Measurements from ENCODE around the gene CD6. TPM values are rescaled to one million over a fixed set of nuclear protein-coding genes. Genes with fewer than 3 reads are reported as not detected.

The CD6 gene
- total and polyA plus RNA-seq, 10 of the 15 experiments (the other 5 are each of a cell fraction or from before 2014, with no cell fraction given), result 0.37 to 17.6 (median 6.2) TPM

DNA sequence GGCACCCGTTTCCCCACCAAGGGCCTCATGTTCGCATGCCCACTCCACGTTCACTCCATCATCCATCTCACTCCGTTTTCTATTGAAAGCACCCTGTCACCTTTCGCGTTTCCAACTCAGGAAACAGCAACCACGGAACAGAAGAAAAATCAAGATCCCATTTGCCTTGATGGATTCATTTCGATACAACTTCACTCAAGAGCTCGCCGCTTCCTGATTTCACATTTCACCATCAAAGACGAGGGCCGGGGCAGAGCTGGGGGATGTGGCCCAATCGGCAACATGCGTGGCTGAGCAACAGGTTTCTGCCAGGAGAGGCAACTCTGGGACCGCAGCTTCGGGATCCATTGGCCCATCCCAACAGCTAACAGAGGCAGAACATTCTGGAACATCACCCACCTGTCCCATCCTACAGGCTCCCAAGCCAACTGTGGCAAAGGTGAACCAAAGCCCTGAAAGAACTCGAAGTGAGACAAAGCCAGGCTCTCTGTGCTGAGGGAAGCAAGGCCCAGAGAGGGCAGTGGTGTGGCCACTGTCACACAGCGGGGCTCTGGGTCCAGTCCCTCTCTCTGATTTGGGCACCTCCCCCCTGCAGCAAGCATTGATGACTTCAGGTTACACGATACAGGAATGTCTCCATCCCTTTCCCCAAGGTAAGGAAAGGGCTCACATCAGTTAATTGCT is 94.6 kb downstream of the CD6 start (continued):
- TF ChIP-seq, protein P1, sequence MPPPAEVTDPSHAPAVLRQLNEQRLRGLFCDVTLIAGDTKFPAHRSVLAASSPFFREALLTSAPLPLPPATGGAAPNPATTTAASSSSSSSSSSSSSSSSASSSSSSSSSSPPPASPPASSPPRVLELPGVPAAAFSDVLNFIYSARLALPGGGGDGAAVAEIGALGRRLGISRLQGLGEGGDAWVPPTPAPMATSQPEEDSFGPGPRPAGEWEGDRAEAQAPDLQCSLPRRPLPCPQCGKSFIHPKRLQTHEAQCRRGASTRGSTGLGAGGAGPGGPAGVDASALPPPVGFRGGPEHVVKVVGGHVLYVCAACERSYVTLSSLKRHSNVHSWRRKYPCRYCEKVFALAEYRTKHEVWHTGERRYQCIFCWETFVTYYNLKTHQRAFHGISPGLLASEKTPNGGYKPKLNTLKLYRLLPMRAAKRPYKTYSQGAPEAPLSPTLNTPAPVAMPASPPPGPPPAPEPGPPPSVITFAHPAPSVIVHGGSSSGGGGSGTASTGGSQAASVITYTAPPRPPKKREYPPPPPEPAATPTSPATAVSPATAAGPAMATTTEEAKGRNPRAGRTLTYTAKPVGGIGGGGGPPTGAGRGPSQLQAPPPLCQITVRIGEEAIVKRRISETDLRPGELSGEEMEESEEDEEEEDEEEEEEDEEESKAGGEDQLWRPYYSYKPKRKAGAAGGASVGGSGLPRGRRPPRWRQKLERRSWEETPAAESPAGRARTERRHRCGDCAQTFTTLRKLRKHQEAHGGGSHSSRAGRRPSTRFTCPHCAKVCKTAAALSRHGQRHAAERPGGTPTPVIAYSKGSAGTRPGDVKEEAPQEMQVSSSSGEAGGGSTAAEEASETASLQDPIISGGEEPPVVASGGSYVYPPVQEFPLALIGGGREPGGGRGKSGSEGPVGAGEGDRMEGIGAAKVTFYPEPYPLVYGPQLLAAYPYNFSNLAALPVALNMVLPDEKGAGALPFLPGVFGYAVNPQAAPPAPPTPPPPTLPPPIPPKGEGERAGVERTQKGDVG (CRISPR knock-in tag; IDR thresholded peaks at IDR 0.05), result no peak
- TF ChIP-seq RB1 (IDR thresholded peaks at IDR 0.05; ENCODE audit: borderline replicate concordance) (no peak), ZNF274 (IDR thresholded peaks at IDR 0.05; ENCODE audit: insufficient read depth, insufficient read length) (no peak), HDGF (IDR thresholded peaks at IDR 0.05) (no peak), SUPT20H (IDR thresholded peaks at IDR 0.05; ENCODE audit: borderline replicate concordance, control insufficient read depth, low read depth, low read length) (no peak), MXI1 (IDR thresholded peaks at IDR 0.05; ENCODE audit: low read depth, low read length) (no peak), CREB1 (IDR thresholded peaks at IDR 0.05; ENCODE audit: low read depth) (peak; percentile 37; the same call in 1 of the 2 replicates), NR2C2 (IDR thresholded peaks at IDR 0.05; ENCODE audit: borderline replicate concordance, control insufficient read depth, insufficient read length, low read depth) (no peak), SUZ12 (IDR thresholded peaks at IDR 0.05; ENCODE audit: unreplicated experiment) (no peak), PAX5 (IDR thresholded peaks at IDR 0.05; ENCODE audit: borderline replicate concordance, low read depth, low read length) (peak; percentile 77), ESRRA (IDR thresholded peaks at IDR 0.05; ENCODE audit: low read length) (no peak), DPF2 (IDR thresholded peaks at IDR 0.05) (no peak), EED (IDR thresholded peaks at IDR 0.05; ENCODE audit: low read depth) (peak; percentile 97), PKNOX1 (IDR thresholded peaks at IDR 0.05) (no peak)
- TF ChIP-seq, protein P2, sequence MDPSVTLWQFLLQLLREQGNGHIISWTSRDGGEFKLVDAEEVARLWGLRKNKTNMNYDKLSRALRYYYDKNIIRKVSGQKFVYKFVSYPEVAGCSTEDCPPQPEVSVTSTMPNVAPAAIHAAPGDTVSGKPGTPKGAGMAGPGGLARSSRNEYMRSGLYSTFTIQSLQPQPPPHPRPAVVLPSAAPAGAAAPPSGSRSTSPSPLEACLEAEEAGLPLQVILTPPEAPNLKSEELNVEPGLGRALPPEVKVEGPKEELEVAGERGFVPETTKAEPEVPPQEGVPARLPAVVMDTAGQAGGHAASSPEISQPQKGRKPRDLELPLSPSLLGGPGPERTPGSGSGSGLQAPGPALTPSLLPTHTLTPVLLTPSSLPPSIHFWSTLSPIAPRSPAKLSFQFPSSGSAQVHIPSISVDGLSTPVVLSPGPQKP (IDR thresholded peaks at IDR 0.05; ENCODE audit: low read depth, low read length), result no peak
- TF ChIP-seq, protein P3, sequence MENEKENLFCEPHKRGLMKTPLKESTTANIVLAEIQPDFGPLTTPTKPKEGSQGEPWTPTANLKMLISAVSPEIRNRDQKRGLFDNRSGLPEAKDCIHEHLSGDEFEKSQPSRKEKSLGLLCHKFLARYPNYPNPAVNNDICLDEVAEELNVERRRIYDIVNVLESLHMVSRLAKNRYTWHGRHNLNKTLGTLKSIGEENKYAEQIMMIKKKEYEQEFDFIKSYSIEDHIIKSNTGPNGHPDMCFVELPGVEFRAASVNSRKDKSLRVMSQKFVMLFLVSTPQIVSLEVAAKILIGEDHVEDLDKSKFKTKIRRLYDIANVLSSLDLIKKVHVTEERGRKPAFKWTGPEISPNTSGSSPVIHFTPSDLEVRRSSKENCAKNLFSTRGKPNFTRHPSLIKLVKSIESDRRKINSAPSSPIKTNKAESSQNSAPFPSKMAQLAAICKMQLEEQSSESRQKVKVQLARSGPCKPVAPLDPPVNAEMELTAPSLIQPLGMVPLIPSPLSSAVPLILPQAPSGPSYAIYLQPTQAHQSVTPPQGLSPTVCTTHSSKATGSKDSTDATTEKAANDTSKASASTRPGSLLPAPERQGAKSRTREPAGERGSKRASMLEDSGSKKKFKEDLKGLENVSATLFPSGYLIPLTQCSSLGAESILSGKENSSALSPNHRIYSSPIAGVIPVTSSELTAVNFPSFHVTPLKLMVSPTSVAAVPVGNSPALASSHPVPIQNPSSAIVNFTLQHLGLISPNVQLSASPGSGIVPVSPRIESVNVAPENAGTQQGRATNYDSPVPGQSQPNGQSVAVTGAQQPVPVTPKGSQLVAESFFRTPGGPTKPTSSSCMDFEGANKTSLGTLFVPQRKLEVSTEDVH (IDR thresholded peaks at IDR 0.05; ENCODE audit: low read depth, partially characterized antibody), result no peak
- TF ChIP-seq, protein P4, sequence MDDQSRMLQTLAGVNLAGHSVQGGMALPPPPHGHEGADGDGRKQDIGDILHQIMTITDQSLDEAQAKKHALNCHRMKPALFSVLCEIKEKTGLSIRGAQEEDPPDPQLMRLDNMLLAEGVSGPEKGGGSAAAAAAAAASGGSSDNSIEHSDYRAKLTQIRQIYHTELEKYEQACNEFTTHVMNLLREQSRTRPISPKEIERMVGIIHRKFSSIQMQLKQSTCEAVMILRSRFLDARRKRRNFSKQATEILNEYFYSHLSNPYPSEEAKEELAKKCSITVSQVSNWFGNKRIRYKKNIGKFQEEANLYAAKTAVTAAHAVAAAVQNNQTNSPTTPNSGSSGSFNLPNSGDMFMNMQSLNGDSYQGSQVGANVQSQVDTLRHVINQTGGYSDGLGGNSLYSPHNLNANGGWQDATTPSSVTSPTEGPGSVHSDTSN (IDR thresholded peaks at IDR 0.05; ENCODE audit: insufficient replicate concordance, low read depth, low read length), result no peak
- TF ChIP-seq, protein P5, sequence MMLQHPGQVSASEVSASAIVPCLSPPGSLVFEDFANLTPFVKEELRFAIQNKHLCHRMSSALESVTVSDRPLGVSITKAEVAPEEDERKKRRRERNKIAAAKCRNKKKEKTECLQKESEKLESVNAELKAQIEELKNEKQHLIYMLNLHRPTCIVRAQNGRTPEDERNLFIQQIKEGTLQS (IDR thresholded peaks at IDR 0.05; ENCODE audit: borderline replicate concordance, extremely low read depth, low read depth, low read length), result no peak
